Muscle of arm (tissue), 12 donors: ENCODE measurements around the gene PTPRJ. TPM values are rescaled to one million over a fixed set of nuclear protein-coding genes. Genes with fewer than 3 reads are reported as not detected.
A peak's percentile ranks its signal among the peaks of the same experiment; 100 is the strongest.

Experiments
- DNase-seq: peaks from one replicate; pipeline ENCODE4 v3.0.0-alpha.2; 2013
- polyA plus RNA-seq, 12 donors: library from polyadenylated mRNA; unstranded; fragments of 120-200 nt; gene quantifications; one replicate each; pipeline ENCODE4 v1.2.1, GENCODE V29; 2013; ENCODE audit not compliant: insufficient read length in 12 of 12

PTPRJ gene
- polyA plus RNA-seq, 12 donors = 2.1 to 8.6 (median 3.5) TPM; not detected in 1

DNA sequence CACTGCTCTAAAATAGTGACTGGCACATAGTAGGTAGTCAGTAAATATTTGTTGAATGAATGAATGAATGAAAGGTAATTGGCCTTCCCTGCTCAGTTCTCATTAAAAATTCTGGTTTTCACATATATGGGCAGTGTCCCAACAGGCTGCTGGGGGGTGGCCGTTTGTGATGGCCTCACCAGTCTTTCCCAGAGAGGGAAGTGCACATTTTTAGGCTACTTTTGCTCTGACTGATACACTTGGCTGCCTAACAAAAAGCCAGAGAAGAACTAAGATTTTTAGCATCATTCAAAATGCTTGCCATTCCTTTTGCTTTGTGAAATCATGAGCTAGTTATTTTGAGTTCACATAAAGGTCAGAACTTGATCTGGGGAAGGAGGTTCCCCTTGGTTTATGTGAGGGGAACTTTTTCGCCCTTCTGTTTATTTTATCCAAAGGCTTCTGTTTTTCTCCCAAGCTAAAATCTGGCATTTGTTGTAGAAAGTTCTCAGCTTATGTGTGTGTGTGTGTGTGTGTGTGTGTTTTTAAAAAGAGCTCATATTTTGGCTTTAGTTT lies 83.1 kb downstream of the PTPRJ start:
- peak; percentile 71 for DNase-seq

DNA sequence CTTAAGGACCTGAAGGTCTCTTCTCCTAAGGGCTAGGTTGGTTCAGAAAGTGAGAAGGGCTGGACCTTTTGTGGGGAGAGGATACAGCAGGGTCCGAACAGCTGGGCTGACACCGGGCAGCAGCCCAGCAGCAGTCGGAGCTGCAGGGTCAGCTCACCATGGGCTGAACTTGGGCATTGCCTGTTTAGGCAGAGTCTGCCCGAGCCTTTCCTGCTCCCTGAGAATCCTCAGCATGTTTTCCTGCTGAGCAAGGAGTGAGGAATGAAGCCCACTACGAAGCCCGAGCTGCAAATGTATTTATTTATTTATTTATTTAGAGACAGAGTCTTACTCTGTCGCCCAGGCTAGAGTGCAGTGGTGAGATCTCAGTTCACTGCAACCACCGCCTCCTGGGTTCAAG lies 83.9 kb downstream of the PTPRJ start:
- DNase-seq = no peak

DNA sequence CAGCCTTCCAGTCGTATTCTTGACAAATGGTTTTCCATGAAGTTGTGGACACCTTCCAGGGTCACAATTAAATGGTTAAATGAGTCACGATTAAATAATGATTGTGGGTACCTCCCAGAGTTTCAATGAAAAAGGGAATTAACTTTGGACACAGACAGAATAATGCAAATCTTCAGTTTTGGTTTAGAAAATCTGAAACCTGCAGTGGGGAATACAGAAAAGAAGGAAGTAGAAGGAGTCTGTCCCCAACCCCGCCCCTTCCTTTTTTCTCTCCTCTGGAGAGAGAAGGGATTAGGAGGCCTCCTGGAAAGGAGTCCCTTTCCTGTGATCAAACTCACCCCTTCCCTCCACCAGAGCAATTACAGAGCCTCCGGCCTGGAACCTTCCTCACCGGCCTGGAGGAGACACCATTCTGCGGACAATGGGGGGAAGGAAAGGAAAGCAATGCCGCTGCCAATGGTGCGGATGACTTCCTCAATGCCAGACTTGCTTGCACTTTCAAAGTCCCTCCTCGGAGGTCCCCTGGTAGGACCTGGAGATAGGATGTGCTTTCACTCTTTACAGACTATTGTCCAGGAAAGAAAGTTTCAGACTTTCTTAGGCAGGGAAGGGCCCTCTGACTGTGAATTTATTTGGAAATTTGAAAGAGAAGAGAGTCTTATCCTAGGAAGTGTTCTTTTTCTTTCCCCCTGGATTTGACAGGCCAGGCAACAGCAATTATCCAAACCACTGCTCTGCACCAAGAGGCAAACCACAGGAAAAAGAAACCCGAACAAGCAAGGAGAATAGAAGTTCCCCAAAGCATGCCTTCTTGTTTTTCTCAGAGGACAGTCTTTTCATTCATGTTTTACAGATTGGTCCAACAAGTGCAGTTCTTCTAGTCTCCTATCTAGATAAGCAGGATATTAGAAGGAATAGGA lies 86.8 kb downstream of the PTPRJ start:
- DNase-seq = no peak

DNA sequence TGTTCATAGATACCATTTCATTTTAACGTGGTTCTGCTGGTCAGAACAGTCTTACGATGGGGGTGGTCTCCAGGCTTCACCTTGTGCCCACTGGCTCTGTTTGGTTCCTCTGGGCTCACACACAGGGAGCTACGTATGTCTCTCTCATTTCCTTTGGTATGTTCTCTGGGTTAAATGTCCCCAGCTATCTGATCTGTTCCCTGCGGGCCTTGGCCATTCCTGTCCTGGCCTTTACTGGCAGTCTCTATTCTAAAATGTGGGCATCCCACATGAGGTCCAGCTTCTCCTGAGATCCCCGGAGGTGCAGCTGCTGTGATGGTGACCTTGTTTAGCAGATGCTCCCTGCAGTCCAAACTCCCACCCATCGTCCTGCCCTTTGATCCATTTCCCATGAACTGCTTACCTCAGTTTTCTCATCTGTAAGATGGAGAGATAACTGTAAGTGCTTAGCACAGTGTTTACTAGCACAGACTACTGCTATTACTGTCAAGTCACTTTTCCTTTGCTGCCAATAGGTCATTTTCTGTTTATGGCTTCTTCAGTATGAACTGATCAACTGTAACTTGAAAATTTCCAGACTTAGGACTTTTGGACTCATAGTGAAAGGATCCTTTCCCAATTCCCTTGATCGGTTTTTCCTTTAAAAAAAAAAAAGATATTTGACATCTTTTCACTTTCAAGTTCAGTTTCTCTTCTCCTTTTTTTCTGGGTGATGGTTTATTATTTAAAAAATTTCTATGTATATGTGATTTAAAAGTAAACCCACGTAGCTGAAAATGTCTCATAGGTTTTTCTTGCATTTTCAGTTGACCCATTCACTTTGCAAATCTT lies 92.9 kb downstream of the PTPRJ start:
- DNase-seq = no peak

DNA sequence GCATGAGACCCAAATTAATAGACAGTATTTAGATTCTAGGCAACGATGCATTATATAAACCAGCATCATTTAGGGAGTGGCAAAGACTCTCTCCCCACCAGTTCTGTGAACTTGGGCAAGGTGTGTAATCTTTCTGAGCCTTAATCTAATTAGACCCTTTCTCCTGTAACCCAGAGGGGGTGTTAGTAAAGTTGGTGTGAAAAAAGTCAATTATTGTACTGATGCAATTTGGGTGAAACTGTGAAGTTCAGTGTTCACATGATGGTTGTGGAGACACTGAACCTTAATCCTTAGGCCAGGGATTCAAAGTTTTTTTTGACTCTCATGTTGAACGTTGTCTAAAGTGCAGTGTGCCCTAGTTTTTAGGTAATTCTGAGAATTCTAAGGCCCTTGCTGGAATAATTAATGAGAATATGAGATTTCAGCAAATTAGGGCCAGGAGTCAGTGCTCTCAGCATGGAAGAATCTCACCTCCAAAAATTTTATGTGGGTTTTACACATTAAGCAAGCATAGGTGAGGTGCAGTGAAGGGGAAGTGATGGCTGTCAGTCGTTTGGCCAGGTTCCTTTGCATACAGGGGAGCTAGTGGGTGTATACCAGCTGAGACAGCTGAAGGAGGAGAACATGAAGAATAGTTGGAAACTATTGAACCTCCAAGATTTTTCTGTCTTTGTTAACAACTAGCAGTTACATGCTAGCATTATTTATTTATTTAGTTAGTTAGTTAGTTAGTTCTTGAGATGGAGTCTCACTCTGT lies 94.2 kb downstream of the PTPRJ start:
- DNase-seq = no peak

DNA sequence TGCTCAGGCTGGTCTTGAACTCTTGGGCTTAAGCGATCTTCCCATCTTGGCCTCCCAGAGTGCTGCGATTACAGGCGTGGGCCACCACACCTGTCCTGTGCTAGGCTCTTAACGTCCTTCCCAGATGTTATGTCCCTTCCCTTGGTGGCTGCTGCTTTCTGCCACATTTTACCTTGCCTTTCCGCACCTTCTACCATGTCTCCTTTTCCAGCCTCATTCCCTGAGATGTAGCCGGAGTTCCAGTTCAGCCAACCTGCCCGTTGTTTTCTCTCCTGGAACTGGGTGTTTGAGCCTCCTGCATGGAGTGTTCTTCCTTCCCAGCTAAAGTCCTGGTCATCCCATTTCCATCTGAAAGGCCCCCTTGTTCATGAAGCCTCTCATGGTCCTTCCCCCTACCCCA lies 95.3 kb downstream of the PTPRJ start:
- DNase-seq = no peak

DNA sequence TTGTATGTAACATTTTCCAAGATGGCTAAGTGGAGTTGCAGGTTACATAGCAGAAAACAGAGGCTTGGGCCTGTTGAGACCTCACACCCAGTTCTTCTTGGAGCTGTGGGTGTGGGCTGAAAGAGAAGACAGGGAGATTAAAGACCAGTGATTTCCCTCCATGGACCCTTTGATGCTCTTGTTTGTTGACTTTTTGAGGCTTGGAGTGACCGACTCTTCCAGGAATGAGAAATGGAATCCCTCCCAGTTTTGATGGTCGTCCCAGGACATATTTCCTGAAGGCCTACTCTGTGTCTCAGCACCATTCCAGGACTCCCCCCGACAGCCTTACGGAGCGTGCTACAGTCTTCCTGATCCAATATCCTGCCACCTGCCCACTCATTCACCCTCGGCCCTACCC lies 96.9 kb downstream of the PTPRJ start:
- DNase-seq = no peak

DNA sequence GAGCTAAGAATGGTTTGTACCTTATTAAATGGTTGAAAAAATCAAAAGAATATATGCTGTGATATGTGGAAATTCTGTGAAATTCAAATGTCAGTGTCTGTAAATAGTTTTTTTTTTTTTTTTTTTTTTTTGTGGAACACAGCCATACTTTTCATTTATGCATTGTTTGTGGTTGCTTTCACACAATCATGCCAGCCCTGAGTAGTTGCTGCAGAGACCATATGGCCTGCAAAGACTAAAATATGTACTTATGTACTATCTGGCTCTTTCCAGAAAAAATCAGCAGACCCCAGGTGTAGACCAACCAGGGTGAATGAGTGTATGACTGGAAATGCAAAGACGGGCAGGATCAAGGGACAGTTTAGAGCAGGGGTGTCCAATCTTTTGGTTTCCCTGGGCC lies 98.3 kb downstream of the PTPRJ start:
- DNase-seq = no peak

DNA sequence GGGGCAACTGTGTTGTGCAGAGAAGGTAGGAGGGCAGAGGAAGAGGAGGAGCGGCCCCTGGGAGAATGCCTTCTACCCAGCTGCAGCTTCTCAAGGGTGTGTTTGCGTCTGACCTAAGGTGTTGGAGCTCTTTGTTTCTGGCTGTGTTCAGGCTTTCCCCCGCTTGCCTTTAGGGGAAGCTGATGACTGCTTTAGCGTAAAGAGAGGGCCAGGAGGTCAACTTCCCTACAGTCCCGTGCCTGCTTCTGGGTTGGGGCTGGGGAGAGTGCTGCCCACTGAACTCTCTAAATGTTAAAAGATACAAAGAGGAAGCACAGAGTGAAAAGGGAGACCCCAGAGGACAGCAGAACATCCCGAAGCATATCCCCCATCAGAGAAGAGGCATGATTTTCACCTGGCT lies 99.2 kb downstream of the PTPRJ start:
- DNase-seq = no peak

DNA sequence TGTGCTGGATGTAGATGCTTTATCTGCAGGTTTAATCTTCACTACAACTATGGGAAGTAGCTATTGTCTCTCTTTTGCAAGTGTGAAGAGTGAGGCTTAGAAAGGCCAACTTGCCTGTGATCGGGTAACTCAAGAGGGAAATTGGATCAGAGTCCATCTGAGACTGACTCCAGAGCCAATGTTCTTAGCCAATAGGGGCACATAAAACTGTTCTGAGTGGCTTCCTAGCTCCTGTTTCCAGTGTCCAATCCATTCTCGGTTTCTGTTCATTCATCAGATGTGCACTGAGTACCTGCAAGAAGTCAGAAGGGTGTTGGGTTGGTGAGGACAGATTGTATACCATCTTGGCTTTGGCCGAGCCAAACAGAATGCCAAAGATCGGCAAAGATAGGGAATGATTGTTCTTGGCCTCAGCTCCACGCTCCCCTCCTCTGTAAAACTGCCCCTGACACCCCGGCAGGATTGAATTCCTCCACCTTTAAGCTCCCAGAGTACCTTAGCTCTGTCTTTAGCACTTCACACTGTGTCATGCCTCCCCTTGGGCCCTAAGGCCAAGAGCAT lies 100.0 kb downstream of the PTPRJ start:
- no peak for DNase-seq

DNA sequence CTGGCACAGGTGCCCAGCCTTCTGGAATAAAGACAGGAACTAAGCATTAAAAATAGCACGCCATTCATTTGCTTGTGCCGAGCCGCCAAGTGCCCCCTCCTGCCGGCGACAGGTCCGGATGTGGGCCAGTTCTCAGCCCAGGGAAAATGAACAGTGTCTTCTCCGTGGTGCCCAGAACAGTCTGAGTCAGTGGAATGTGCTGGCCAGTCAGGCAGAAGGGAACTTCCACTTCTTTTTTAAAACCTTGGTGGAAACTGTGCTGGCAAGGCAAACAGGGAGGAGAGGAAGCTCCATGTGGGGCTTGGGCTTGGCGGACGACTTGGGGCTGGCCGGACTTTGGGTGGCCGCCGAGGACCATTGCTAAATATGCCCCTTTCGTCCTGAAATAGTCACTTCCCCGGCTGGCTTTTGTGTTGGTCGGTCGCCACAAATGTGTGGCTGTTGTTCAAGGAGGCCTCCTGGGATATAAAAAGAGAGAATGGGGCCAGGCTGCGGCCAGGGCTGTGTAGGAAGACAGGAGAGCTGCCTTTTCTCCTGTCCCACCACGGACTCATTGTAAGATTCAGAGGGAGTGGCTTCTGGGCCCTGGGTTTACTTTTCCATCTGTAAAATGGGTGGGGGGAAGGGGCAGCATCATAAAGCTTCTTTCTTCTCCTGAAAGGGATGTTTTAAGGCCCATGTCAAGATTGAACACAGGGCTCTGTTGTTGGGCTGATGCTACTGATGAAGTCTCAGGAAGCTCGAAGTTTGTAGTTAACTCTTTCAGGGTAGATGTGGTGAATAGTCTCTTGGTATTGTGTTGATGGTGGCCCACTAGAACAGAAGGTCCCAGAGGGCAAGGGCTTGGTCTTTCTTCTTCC lies 101.0 kb downstream of the PTPRJ start:
- DNase-seq = no peak

DNA sequence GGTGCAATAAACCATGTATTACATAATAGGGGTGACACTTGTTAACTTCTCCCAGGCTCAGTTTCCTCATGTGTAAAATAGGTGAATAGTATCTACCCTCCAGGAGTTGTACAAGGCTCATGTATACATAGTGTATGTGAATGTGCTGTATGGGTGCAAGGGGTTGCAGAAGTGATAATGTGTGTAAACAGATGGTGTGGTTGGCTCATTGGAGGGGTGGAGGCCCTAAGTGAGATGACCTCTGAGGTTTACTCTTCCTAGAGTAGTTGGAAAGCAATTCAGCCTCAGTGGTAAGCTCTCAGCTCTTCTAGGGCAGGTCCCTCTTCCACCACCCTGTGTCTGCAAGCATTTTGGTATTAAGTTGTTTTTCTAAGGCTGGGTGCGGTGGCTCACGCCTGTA lies 102.4 kb downstream of the PTPRJ start:
- DNase-seq = no peak

DNA sequence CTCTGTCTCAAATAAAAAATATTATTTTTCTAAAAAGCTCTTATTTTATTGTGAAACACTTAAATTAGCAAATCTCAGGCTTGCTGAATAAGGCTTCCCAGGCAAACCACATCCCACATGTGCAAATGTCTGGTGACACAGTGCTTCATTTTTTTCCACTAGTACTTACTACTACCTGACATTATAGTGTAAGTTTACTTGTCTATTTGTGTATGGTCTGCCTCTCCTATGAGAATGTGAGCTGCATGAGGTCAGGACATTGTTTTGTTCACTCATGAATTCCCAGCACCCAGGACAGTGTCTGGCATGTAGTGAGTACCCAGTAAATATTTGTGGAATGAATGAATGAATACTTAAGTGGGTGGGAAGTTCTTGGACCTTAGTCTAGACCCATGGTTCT lies 103.1 kb downstream of the PTPRJ start:
- no peak for DNase-seq

DNA sequence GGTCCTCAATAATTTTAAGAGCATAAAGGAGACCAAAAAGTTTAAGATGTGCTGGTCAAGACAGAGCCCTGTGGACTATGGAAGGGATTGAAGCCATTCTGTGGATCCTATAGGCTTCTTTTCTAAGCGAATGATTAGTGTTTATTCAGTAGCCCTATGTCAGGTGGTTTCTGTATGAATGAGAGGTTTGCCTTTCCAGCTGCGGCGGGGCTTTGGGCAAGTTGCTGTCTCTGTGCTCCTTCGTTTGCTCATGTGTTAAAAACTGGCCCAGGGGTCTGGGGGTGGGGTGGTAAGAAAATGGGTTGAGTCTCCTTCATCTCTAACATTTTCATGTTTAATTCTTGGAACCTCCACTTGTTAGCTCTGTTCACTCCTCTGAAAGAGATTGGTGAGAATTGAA lies 105.3 kb downstream of the PTPRJ start:
- DNase-seq = no peak

DNA sequence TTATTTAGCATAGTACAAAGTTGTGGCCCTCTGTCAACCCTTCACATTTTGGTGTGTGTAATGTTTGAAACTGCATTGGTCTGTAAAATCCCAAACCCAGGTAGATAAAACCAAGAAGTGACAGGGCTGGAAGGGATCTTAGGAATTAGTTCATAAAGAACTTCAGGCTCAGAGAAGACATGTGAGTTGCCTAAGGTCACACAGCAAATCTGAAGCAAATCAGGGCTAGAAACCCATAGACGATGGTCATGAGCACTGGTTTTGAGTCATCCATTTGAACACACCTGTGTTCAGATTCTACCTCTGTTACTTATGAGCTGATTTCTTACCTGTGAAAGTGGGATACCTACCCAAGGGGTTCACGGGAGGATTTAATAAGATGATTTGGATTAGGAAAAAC lies 107.1 kb downstream of the PTPRJ start:
- DNase-seq = no peak

DNA sequence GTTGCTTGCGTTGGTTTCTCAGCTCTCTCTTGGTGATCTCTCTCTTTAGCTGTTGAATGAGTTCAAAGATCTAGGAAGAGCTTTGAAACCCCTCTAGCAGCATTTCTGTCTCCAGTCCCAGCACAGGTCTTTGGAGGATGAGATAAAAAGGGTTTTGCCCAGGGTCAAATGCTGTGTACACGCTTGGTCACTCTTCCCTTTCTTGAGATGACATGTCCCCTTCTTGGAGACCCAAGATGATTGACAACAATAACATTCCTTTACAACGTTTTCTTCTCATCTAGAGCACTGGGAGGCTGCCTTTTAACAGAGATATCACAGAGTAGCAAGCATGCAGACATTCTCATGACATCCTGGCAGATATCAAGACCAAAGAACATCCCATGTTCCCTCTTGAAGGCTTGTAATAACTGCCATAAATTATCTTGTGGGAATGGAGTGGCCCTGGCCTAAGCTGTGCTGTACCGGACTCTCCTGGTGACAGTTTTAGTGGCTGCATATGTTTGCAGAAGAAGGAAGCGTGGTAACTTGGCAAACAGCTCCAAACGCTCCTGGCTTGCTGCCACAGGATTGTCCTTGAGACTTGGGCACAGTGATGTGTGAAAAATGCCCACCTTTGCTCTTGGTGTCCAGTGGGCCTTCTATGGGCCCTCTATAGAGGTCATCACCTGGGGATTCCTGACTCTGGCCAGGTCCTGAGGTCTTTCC lies 107.8 kb downstream of the PTPRJ start:
- no peak for DNase-seq

DNA sequence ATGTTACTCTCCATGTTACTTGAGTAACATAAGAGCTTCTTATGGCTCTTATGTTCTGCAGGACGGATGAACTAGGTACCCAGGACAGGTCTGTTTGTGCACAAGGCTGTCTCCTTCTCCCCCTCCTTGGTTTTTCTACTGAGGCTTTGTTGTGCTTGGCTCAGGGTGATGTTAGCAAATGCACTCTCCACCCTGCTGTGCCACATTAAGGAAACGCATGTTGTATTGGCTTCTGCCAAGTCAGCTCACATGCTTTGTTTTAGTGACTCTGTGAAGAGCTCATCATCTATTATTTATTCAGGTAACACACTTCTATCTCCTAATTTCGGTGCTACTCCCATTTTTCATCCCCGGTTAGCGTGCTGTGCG lies 108.3 kb downstream of the PTPRJ start:
- DNase-seq = no peak

DNA sequence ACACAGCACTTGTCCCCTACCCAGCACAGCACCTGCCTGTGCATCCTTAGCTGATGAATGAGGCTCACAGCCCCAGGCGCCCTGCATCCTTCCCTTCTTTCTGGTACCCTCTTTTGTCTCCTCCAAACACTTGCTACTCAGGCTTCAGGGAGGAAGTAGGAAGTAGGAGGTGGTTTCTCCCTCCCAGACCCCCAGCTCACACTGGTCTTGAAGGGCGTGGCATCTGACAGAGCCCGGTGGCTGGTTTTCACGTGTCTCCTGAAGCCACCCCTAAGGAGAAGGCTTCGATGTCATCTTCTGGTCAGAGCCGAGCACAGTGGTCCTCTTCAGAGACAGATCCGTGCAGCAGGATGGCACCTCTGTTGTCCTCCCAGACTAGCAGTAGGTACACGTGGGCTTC lies 109.8 kb downstream of the PTPRJ start:
- no peak for DNase-seq

DNA sequence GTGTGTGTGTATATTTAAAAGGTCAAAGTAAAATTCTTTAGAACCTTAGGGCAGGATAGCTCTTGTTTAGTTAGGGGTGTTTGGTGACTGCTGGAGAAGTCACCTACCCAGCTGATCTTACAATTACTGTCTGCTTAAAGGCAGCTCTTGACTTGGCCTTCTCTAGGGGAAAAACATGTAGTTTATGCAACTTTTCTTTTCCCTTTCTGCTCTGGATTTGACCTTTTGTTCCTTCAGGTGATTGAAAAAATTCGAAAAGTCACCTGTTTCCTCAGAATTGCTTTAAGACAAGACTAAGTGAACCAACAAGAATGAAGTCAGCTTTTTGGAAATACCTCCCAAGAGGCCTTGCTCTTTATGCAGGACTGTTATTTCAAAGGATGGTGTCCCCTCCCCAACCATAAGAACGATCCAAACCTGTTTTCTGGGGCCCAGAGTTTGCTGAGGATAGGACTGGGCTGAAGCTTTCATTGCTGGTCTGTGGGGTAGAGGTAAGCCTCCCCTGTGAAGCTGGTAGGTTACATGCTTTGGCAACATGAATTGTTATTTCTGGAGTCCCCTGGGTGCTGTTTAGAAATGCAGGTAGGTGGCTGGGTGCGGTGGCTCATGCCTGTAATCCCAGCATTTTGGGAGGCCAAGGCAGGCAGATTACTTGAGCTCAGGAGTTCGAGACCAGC lies 111.2 kb downstream of the PTPRJ start:
- no peak for DNase-seq
